Keratinocyte (primary cell): ENCODE data around the gene RETREG3. TPM values are rescaled to one million over a fixed set of nuclear protein-coding genes. Genes with fewer than 3 reads are reported as not detected.

Experiments
- DNase-seq: peaks from one replicate; pipeline ENCODE4 v3.0.0-alpha.2; 2011; ENCODE audit warnings: low read depth, missing footprints, low spot score
- FAIRE-seq: peaks from 2 replicates; lab custom pipeline; 2011; peaks lifted over from hg19 to GRCh38; lab: Jason Lieb, UNC
- H2AFZ ChIP-seq: 2 replicates; pipeline ENCODE4 v1.6.0; 2012; ENCODE audit warnings: low read length, control low read depth, inconsistent platforms; ENCODE audit not compliant: control insufficient read depth
- H3K27ac ChIP-seq: 2 replicates; pipeline ENCODE4 v1.5.1; 2011; ENCODE audit warnings: low read length; ENCODE audit not compliant: control insufficient read depth, insufficient read depth
- H3K27me3 ChIP-seq: 3 replicates; pipeline ENCODE4 v1.6.0; 2011; ENCODE audit warnings: low read length; ENCODE audit not compliant: control insufficient read depth, insufficient read depth; ENCODE audit errors: extremely low read depth
- H3K36me3 ChIP-seq, 2 experiments: 2 replicates in 1 of 2; 3 replicates in 1 of 2; pipeline ENCODE4 v1.5.1; 2011; ENCODE audit warnings: low read length in 2 of 2, mild to moderate bottlenecking in 1 of 2; ENCODE audit not compliant: control insufficient read depth in 2 of 2, insufficient read depth in 2 of 2; ENCODE audit errors: extremely low read depth in 1 of 2
- H3K4me1 ChIP-seq: 3 replicates; pipeline ENCODE4 v1.5.1; 2011; ENCODE audit warnings: low read length; ENCODE audit not compliant: control insufficient read depth, insufficient read depth; ENCODE audit errors: extremely low read depth
- H3K4me2 ChIP-seq: 3 replicates; pipeline ENCODE4 v1.6.0; 2011; ENCODE audit warnings: low read depth, low read length; ENCODE audit not compliant: control insufficient read depth, insufficient read depth; ENCODE audit errors: extremely low read depth
- H3K4me3 ChIP-seq, 3 experiments: fragments of 200-600 bp in 1 of 3; sonication (generic) in 1 of 3; 2 replicates in 2 of 3; 3 replicates in 1 of 3; pipeline ENCODE4 v1.5.1; 2011 to 2016; ENCODE audit warnings: low read length in 3 of 3, mild to moderate bottlenecking in 3 of 3, control low read depth in 2 of 3, inconsistent platforms in 1 of 3, low read depth in 1 of 3, mixed read lengths in 1 of 3, mixed run types in 1 of 3, moderate library complexity in 1 of 3; ENCODE audit not compliant: control insufficient read depth in 2 of 3, insufficient read depth in 2 of 3; ENCODE audit errors: extremely low read depth in 1 of 3
- H3K79me2 ChIP-seq: 2 replicates; pipeline ENCODE4 v1.6.0; 2012; ENCODE audit warnings: low read length; ENCODE audit not compliant: control insufficient read depth, insufficient read depth
- H3K9ac ChIP-seq: 3 replicates; pipeline ENCODE4 v1.6.0; 2011; ENCODE audit warnings: low read length; ENCODE audit not compliant: control insufficient read depth, insufficient read depth; ENCODE audit errors: extremely low read depth
- H3K9me1 ChIP-seq: 3 replicates; pipeline ENCODE4 v1.6.0; 2011; ENCODE audit warnings: low read length; ENCODE audit not compliant: control insufficient read depth, insufficient read depth; ENCODE audit errors: extremely low read depth
- H3K9me3 ChIP-seq: 2 replicates; pipeline ENCODE4 v1.5.1; 2012; ENCODE audit warnings: low read depth, low read length; ENCODE audit not compliant: control insufficient read depth
- H4K20me1 ChIP-seq: 3 replicates; pipeline ENCODE4 v1.6.0; 2011; ENCODE audit warnings: low read length; ENCODE audit not compliant: control insufficient read depth, insufficient read depth; ENCODE audit errors: extremely low read depth
- CTCF ChIP-seq, 3 experiments: IDR thresholded peaks in 1 of 3; conservative IDR thresholded peaks in 1 of 3; optimal IDR thresholded peaks in 1 of 3; 2 replicates in 2 of 3; 3 replicates in 1 of 3; pipeline versions ENCODE3 to v1.5.1; 2011; ENCODE audit warnings: low read length in 3 of 3, mild to moderate bottlenecking in 3 of 3, moderate library complexity in 2 of 3, control low read depth in 1 of 3, inconsistent platforms in 1 of 3; ENCODE audit not compliant: insufficient read depth in 2 of 3; ENCODE audit errors: extremely low read depth in 1 of 3
- EZH2 ChIP-seq: IDR thresholded peaks from one replicate; pipeline ENCODE4 v1.6.1; 2012; ENCODE audit warnings: inconsistent platforms, mild to moderate bottlenecking, low read length, moderate library complexity
- dilution Hi-C: fragments of 300-500 bp; cut with MboI; formaldehyde crosslinking; loops from one replicate; pipeline ENCODE4 v1.7.0; 2020; ENCODE audit warnings: low sequenced_read_pairs; ENCODE audit not compliant: extremely low pct_ligation_motif_present
- polyA plus RNA-seq, 5 experiments: library from polyadenylated mRNA; depleted of rRNA in 3 of 5; stranded (reverse) in 3 of 5; stranded (forward) in 1 of 5; unstranded in 1 of 5; fragments of >200 nt; gene quantifications; 1 replicate in 1 of 5; 2 replicates in 3 of 5; 3 replicates in 1 of 5; pipeline versions ENCODE4 v1.2.1 to v1.2.3, GENCODE V29; 2011 to 2012; ENCODE audit warnings: missing spikeins in 2 of 5, low read depth in 1 of 5, low replicate concordance in 1 of 5

RETREG3 gene
- polyA plus RNA-seq, 1 donor (not counting 4 experiments of a cell fraction or from before 2014, with no cell fraction given): 25.2 TPM

GRCh38 chr17:42564815-42565522 lies 44.2 kb downstream of the RETREG3 start:
- TF ChIP-seq EZH2 (no peak), CTCF (optimal IDR thresholded peaks at IDR 0.05 in 1 of 3, IDR thresholded peaks at IDR 0.05 in 1 of 3, conservative IDR thresholded peaks at IDR 0.05 in 1 of 3; ENCODE audit: extremely low read depth in 1 of 3, insufficient read depth in 2 of 3, low read length in 3 of 3) (no peak)

GRCh38 chr17:42563950-42564349 lies 45.2 kb downstream of the RETREG3 start:
- no peaks in the 10 kb centered on the region for H3K27me3 ChIP-seq
- no peak overlapping the region for H3K9ac ChIP-seq
- TF ChIP-seq CTCF (optimal IDR thresholded peaks at IDR 0.05 in 1 of 3, IDR thresholded peaks at IDR 0.05 in 1 of 3, conservative IDR thresholded peaks at IDR 0.05 in 1 of 3; ENCODE audit: extremely low read depth in 1 of 3, insufficient read depth in 2 of 3, low read length in 3 of 3) (no peak), EZH2 (no peak)
- H3K9me3 ChIP-seq: no peaks in the 10 kb centered on the region
- no peaks in the 10 kb centered on the region for H3K9me1 ChIP-seq
- no peak overlapping the region for H3K27ac ChIP-seq
- peak overlapping the region; percentile 83 for H3K4me2 ChIP-seq
- H3K4me3 ChIP-seq: peak overlapping the region in 1 of 3 experiments; percentile 97
- peaks cover 15 to 36% of the 10 kb centered on the region in 2 experiments for H3K36me3 ChIP-seq
- H3K79me2 ChIP-seq: peaks cover 39% of the 10 kb centered on the region
- DNase-seq (no peak), FAIRE-seq (no peak)
- H4K20me1 ChIP-seq: no peaks in the 10 kb centered on the region
- dilution Hi-C loops: no loop called here
- H3K4me1 ChIP-seq: peaks cover 31% of the 10 kb centered on the region
- no peak overlapping the region for H2AFZ ChIP-seq

More at GRCh38 chr17:42564815-42565522, 44.2 kb downstream of the RETREG3 start:
- H3K27ac ChIP-seq: no peak overlapping the region
- no peak overlapping the region for H3K4me3 ChIP-seq
- no peak overlapping the region for H3K9ac ChIP-seq
- no peak overlapping the region for H2AFZ ChIP-seq
- no peaks in the 10 kb centered on the region for H4K20me1 ChIP-seq
- H3K79me2 ChIP-seq: peaks cover 45% of the 10 kb centered on the region
- H3K4me2 ChIP-seq: no peak overlapping the region
- FAIRE-seq (no peak), DNase-seq (no peak)
- H3K9me3 ChIP-seq: no peaks in the 10 kb centered on the region
- no peaks in the 10 kb centered on the region for H3K27me3 ChIP-seq
- H3K9me1 ChIP-seq: no peaks in the 10 kb centered on the region
- dilution Hi-C loops: no loop called here
- H3K36me3 ChIP-seq: peaks cover 23 to 46% of the 10 kb centered on the region in 2 experiments
- peaks cover 31% of the 10 kb centered on the region for H3K4me1 ChIP-seq
